ENCODE data around the gene SLC10A3.

- no peak for TF ChIP-seq POLR2A (IDR thresholded peaks at IDR 0.05)
- TF ChIP-seq, protein P1, sequence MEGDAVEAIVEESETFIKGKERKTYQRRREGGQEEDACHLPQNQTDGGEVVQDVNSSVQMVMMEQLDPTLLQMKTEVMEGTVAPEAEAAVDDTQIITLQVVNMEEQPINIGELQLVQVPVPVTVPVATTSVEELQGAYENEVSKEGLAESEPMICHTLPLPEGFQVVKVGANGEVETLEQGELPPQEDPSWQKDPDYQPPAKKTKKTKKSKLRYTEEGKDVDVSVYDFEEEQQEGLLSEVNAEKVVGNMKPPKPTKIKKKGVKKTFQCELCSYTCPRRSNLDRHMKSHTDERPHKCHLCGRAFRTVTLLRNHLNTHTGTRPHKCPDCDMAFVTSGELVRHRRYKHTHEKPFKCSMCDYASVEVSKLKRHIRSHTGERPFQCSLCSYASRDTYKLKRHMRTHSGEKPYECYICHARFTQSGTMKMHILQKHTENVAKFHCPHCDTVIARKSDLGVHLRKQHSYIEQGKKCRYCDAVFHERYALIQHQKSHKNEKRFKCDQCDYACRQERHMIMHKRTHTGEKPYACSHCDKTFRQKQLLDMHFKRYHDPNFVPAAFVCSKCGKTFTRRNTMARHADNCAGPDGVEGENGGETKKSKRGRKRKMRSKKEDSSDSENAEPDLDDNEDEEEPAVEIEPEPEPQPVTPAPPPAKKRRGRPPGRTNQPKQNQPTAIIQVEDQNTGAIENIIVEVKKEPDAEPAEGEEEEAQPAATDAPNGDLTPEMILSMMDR (IDR thresholded peaks at IDR 0.05): no peak
These were observed 26.7 kb downstream of the SLC10A3 start for GRCh38 chrX:154463611-154464220.

Measured in heart left ventricle (tissue), 13 donors.